T-helper 17 cell (primary cell): Measurements from ENCODE around the gene DCDC2C. TPM values are rescaled to one million over a fixed set of nuclear protein-coding genes. Genes with fewer than 3 reads are reported as not detected.

Experiments
- ATAC-seq: fragments of 150-1000 bp; cut with Tn5 transposase; 2 replicates; pipeline ENCODE4 v1.10.0; 2021; ENCODE audit warnings: mild to moderate bottlenecking, moderate library complexity
- DNase-seq, 3 donors: peaks; one replicate each; pipeline versions ENCODE4 v3.0.0 to v3.0.0-alpha.2; 2020 to 2021
- H3K9me3 ChIP-seq: one replicate; pipeline ENCODE4 v1.7.0; 2013; ENCODE audit warnings: low read length, mild to moderate bottlenecking; ENCODE audit not compliant: control insufficient read depth, poor library complexity, severe bottlenecking
- H3K27ac Mint-ChIP-seq: one replicate; pipeline ENCODE4 v1.8.0; 2022; ENCODE audit warnings: mild to moderate bottlenecking, moderate library complexity, mixed read lengths
- H3K27me3 Mint-ChIP-seq: one replicate; pipeline ENCODE4 v1.8.0; 2022; ENCODE audit warnings: mixed read lengths
- H3K36me3 Mint-ChIP-seq: one replicate; pipeline ENCODE4 v1.8.0; 2022; ENCODE audit warnings: low read depth, mixed read lengths
- H3K4me1 Mint-ChIP-seq: one replicate; pipeline ENCODE4 v1.8.0; 2022; ENCODE audit warnings: mild to moderate bottlenecking, mixed read lengths
- H3K4me3 Mint-ChIP-seq: one replicate; pipeline ENCODE4 v1.8.0; 2022; ENCODE audit warnings: mild to moderate bottlenecking, moderate library complexity, mixed read lengths
- total RNA-seq, 4 donors: library from RNA in 2 of 4; stranded (reverse) in 2 of 4; gene quantifications; one replicate each; pipeline ENCODE4 v1.2.3 and lab custom pipeline; 2022 to 2026

DCDC2C gene
- total RNA-seq, 2 donors from 2014 or later, result not detected

DNA sequence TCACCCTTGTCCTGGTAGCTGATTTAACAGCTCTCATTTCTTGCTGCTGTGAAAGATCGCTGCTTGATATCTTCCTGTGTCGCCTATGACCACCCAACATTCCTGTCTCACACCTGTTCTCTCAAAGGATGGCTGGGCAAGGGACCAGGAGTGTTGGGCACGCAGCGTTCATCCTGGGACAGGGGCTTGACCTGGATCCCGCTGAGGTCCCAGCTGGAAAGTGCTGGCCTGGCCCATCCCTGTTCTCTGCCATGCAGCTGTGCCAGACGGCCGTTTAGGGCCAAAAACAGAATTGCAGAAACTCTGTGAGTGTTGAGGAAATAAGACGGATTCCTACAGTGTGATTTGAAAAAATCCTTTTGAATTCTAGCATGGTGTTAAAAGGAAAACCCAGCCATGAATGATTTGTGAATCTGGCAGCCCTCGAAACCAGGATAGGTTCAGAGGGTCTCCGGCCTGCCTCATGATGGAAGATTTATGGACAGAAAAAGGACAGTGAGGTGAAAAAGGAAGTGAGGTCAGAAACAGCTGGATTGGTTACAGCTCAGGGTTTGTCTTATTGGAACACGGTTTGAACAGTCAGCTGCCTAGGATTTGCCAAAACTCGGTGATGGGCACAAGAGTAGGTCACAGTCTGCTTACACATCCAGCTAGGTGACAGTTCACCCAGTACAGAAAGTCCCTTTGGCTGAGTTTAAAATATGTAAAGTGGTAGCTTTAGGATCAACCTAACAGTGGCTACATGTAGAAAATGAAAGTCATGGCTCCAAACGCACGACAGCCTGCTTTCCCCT is 164.8 kb downstream of the DCDC2C start:
- no peaks in the 10 kb centered on the region for H3K9me3 ChIP-seq
- Mint-ChIP-seq H3K27ac (no peak overlapping the region), H3K4me1 (no peaks in the 10 kb centered on the region), H3K27me3 (no peaks in the 10 kb centered on the region), H3K4me3 (no peak overlapping the region), H3K36me3 (no peaks in the 10 kb centered on the region)
- ATAC-seq (no peak), DNase-seq (no peak)

DNA sequence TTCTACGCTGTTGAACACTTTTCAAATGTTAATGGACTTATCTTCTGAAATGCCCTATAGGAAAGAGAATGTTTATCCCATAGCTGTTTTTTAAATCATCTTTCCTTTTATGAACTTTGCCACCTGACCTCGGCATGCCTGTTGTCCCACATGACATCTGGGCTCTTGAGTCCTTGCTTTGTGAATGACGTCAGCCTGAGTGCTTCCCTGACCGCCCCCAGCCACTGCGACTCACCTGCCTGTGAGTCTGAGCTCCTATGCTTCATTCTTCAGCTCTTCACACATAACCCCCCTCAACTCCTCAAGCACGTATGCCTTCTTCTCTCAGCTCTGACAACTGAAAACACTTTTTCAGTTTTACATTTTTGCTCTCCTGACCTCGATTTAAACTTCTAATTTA is 166.8 kb downstream of the DCDC2C start:
- no peaks in the 10 kb centered on the region for H3K9me3 ChIP-seq
- ATAC-seq (no peak), DNase-seq (no peak)
- H3K4me3 Mint-ChIP-seq, result no peak overlapping the region
- H3K4me1 Mint-ChIP-seq, result no peaks in the 10 kb centered on the region
- H3K27me3 Mint-ChIP-seq, result no peaks in the 10 kb centered on the region
- no peak overlapping the region for H3K27ac Mint-ChIP-seq
- no peaks in the 10 kb centered on the region for H3K36me3 Mint-ChIP-seq

DNA sequence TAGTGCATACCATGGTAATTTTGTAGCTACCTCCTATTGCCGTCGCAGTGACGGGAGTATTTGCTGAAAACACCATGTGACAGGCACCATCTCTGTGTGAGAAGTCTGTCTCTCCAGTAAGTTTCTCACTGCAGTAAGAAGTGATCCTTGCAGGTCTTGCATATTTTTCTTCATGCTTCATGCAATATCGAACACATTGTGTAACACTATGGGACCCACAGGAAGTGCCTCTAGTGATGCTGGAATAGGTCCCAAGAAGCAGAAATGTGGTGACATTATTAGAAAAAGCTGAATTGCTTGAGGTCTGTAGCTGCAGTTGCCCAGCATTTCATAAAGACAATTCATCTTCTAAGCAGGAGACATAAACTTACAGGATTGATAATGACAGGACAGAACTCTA is 167.6 kb downstream of the DCDC2C start:
- Mint-ChIP-seq H3K27me3 (no peaks in the 10 kb centered on the region), H3K4me3 (no peak overlapping the region), H3K4me1 (no peaks in the 10 kb centered on the region), H3K36me3 (no peaks in the 10 kb centered on the region), H3K27ac (no peak overlapping the region)
- ATAC-seq (no peak), DNase-seq (no peak)
- H3K9me3 ChIP-seq, result no peaks in the 10 kb centered on the region

DNA sequence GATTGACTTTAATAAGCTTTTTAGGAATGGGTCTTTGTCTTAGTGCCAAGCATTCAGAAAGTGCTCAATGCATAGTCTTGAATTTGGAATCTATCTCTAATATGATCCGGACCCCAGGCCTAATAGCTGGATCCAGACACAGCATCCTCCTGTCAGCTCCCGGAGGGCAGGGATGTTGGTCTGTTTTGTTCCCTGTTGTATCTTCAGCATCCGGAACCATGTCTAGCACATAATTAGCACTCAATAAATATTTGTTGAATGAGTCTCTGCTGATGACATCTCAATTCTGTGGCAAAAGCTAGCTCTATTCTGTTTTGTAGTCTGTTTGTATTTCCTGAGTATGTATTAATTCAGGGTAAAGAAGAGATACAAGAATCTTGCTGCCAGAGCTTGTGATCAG is 169.1 kb downstream of the DCDC2C start:
- ATAC-seq (no peak), DNase-seq (no peak)
- Mint-ChIP-seq H3K4me1 (no peaks in the 10 kb centered on the region), H3K36me3 (no peaks in the 10 kb centered on the region), H3K27ac (no peak overlapping the region), H3K4me3 (no peak overlapping the region), H3K27me3 (no peaks in the 10 kb centered on the region)
- no peaks in the 10 kb centered on the region for H3K9me3 ChIP-seq

DNA sequence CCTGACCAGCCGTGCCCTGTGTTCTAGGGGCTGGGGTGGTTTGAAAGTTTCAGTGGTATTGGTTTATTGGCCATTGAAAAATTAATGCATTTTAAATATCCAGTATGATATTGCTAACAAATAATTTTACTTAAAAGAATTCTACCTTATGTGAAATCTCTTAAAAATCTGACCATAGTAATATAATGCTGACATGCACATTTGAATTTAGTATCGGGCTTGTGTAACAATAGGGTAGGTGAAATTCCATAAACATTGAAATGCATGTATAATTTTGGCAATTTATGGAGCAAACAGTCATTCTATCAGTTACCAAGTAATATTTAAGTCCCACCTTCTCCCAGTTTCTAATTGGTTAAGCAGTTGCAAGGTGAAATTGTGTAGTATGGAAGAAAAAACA is 170.5 kb downstream of the DCDC2C start:
- H3K36me3 Mint-ChIP-seq, result no peaks in the 10 kb centered on the region
- ATAC-seq (no peak), DNase-seq (no peak)
- H3K27me3 Mint-ChIP-seq, result no peaks in the 10 kb centered on the region
- H3K4me3 Mint-ChIP-seq, result no peak overlapping the region
- no peaks in the 10 kb centered on the region for H3K9me3 ChIP-seq
- no peaks in the 10 kb centered on the region for H3K4me1 Mint-ChIP-seq
- H3K27ac Mint-ChIP-seq, result no peak overlapping the region

DNA sequence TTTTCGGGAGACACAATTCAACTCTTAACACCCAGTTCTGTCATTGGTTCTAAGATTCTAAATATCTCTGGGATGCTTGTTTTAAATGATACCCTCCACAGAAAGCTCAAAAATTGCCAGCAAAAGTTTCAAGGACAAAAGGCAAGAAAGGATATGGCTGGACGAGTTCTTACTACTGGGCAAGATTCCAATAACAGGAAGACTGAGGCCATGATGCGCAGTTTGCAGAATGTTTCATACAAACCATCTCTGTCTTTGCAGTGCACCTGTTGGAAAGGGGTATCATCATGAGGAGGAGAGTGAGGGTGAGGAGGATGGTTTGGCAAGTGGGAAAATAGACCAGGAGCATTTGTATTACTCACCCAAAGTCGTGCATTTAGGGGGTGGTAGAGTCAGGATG is 172.8 kb downstream of the DCDC2C start:
- H3K9me3 ChIP-seq, result no peaks in the 10 kb centered on the region
- no peak for ATAC-seq
- no peak overlapping the region for H3K4me3 Mint-ChIP-seq
- H3K4me1 Mint-ChIP-seq, result no peaks in the 10 kb centered on the region
- no peak for DNase-seq
- no peak overlapping the region for H3K27ac Mint-ChIP-seq
- no peaks in the 10 kb centered on the region for H3K27me3 Mint-ChIP-seq
- H3K36me3 Mint-ChIP-seq, result no peaks in the 10 kb centered on the region

DNA sequence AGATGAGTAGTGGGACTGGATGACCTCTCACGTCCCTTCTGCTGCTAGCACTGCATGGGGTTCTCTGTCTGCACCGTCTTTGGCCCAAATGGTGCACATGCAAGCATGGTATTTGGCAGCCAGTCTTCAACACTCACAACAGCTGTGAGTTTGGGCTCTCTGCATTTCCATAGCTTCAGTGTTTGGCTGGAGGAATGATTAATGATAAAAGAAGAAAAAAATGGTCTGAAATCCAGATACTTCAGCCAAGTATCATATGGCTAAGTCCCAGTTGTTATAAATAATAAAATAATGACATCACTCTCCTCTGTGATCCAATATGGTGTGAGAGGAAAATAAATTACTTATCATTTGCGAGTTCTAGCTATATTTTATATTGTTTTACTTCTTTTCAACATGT is 173.3 kb downstream of the DCDC2C start:
- H3K9me3 ChIP-seq, result no peaks in the 10 kb centered on the region
- Mint-ChIP-seq H3K27ac (no peak overlapping the region), H3K27me3 (no peaks in the 10 kb centered on the region), H3K4me3 (no peak overlapping the region), H3K4me1 (no peaks in the 10 kb centered on the region), H3K36me3 (no peaks in the 10 kb centered on the region)
- ATAC-seq (no peak), DNase-seq (no peak)

DNA sequence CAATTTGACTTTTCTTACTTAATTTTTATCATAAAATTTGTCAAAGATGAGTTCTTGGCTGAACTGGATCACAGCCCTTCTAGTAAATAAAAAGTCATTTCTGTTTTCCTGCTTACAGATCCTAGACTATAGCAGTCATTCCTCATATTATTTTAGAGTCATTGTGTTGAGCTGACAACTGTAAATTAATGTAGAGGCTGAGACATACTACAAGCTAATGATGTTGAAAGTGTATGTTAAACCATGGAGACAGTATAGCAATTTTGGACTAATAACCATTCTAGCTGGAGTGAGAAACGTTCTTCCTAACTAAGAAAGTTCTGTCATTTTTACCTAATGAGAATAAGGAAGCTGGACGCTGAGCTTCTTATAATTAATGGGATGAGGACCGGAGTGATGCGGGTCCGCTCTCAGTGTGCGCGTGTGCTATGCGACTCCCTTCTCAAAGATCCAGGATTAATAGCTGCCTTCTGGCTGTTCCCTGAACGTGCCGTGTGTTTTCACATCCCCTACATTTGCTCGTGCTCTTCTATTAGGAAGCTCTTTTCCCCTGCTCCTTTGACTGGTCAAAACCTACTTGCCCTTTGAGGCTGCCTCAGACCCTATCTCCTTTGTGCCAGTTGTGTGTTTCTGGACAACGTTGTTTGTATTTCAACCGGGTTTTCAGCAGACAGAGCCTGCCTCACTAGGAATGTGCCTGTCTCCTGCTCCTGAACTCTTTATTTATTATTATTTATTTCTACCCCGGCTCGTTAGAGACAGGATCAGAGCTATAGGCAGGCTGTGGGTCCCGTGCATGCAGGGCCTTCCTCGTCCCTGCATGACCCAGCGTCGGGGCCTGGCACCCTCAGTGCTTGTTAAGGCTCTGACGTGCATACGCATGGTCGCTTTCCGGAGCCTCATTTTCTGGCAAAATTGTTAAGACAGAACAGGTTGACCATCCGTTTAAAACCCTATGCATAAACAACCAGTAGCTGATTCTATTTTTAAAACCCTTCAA is 182.6 kb downstream of the DCDC2C start:
- DNase-seq, result no peak
- Mint-ChIP-seq H3K4me3 (no peak overlapping the region), H3K36me3 (no peaks in the 10 kb centered on the region), H3K4me1 (no peaks in the 10 kb centered on the region), H3K27ac (no peak overlapping the region), H3K27me3 (no peaks in the 10 kb centered on the region)
- no peaks in the 10 kb centered on the region for H3K9me3 ChIP-seq
- ATAC-seq, result no peak

DNA sequence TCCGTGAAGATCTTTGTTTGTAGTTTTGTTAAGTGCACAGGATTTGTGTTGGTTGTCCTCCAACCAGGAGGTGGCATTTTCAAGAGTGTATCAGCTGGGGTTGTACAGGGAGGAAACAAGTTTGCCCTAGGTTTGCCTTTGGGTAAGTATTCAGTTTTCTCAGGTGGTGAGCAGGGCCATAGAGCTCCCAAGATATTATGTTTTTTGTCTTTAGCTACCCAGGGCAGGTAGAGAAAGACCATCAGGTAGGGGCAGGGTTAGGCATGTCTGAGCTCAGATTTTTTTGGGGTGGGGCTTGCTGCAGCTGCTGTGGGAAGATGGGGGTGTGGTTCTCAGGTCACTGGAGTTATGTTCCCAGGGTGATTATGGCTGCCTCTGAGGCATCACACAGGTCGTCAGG is 191.6 kb downstream of the DCDC2C start:
- no peak for ATAC-seq
- H3K27ac Mint-ChIP-seq, result no peak overlapping the region
- no peaks in the 10 kb centered on the region for H3K36me3 Mint-ChIP-seq
- no peaks in the 10 kb centered on the region for H3K27me3 Mint-ChIP-seq
- no peak overlapping the region for H3K4me3 Mint-ChIP-seq
- H3K9me3 ChIP-seq, result no peaks in the 10 kb centered on the region
- no peaks in the 10 kb centered on the region for H3K4me1 Mint-ChIP-seq
- no peak for DNase-seq

Other genes starting within 250 kb of the DCDC2C start
- 10 to 100 TPM; 27.0 to 33.0 TPM for gene ADI1, start 184.0 kb upstream of the DCDC2C start, total RNA-seq
- gene RNASEH1, start 145.2 kb upstream of the DCDC2C start, total RNA-seq, result 10 to 100 TPM; 25.9 to 32.9 TPM
- 1,000 to 10,000 TPM; 1,710 to 1,803 TPM for gene RPS7, start 128.3 kb upstream of the DCDC2C start, total RNA-seq
- not detected for gene COLEC11, start 108.5 kb upstream of the DCDC2C start, total RNA-seq
- not detected for gene ALLC, start 45.4 kb upstream of the DCDC2C start, total RNA-seq